Measurements from ENCODE around the gene ARPIN.

GRCh38 chr15:89958107-89958805, 45.5 kb upstream of the ARPIN start:
- TF ChIP-seq CTCF (conservative IDR thresholded peaks at IDR 0.05), result no peak
- no peak for TF ChIP-seq EZH2 (IDR thresholded peaks at IDR 0.05; ENCODE audit: low read depth)
